Left renal pelvis (tissue), 4 donors: ENCODE results near the gene USP2. TPM values are rescaled to one million over a fixed set of nuclear protein-coding genes. Genes with fewer than 3 reads are reported as not detected.
"Not testable (repeated sequence)": the region's sequence is repeated elsewhere in the genome, so short reads cannot be mapped to it uniquely, and the experiment has no call there.

ENCODE experiments used
- DNase-seq, 4 donors: peaks; one replicate each; pipeline ENCODE4 v3.0.0-alpha.2; 2013; ENCODE audit warnings: low read depth in 4 of 4, low spot score in 3 of 4
- polyA plus RNA-seq, 4 donors: library from polyadenylated mRNA; unstranded; fragments of 120-200 nt; gene quantifications; one replicate each; pipeline ENCODE4 v1.2.1, GENCODE V29; 2013; ENCODE audit not compliant: insufficient read length in 4 of 4

Gene USP2
- polyA plus RNA-seq, 4 donors, result 1.7 to 15.9 (median 9.5) TPM

GRCh38 chr11:119415517-119415916 lies 34.0 kb upstream of the USP2 start:
- DNase-seq, result no peak

GRCh38 chr11:119414734-119415133 lies 33.2 kb upstream of the USP2 start:
- no peak for DNase-seq

GRCh38 chr11:119414321-119414720 lies 32.8 kb upstream of the USP2 start:
- no peak for DNase-seq

- DNase-seq, result no peak
These were observed 30.6 kb upstream of the USP2 start for GRCh38 chr11:119412072-119412471.

- no peak for DNase-seq
These were observed 29.0 kb upstream of the USP2 start for GRCh38 chr11:119410501-119410900.

- DNase-seq, result no peak
These were observed 28.2 kb upstream of the USP2 start for GRCh38 chr11:119409731-119410130.

GRCh38 chr11:119406005-119406404 lies 24.5 kb upstream of the USP2 start:
- DNase-seq, result no peak

GRCh38 chr11:119405448-119405847 lies 24.0 kb upstream of the USP2 start:
- DNase-seq, result not testable (repeated sequence)

- no peak for DNase-seq
These were observed 23.4 kb upstream of the USP2 start for GRCh38 chr11:119404872-119405271.

GRCh38 chr11:119403021-119403420 lies 21.5 kb upstream of the USP2 start:
- no peak for DNase-seq

- no peak for DNase-seq
These were observed 21.0 kb upstream of the USP2 start for GRCh38 chr11:119402470-119402869.

GRCh38 chr11:119400860-119401259 lies 19.4 kb upstream of the USP2 start:
- no peak for DNase-seq

GRCh38 chr11:119397740-119398139 lies 16.2 kb upstream of the USP2 start:
- DNase-seq, result no peak

- DNase-seq, result no peak
These were observed 15.3 kb upstream of the USP2 start for GRCh38 chr11:119396835-119397234.

- no peak for DNase-seq
These were observed 9.8 kb upstream of the USP2 start for GRCh38 chr11:119391275-119391674.

GRCh38 chr11:119389611-119390254 lies 8.2 kb upstream of the USP2 start:
- DNase-seq, result no peak

GRCh38 chr11:119388103-119388502 lies 6.6 kb upstream of the USP2 start:
- DNase-seq, result no peak

- no peak for DNase-seq
These were observed 2.8 kb upstream of the USP2 start for GRCh38 chr11:119384332-119384731.

GRCh38 chr11:119382513-119382912 lies 1.0 kb upstream of the USP2 start:
- DNase-seq, result not testable (repeated sequence)

- no peak for DNase-seq
These were observed 611 bp upstream of the USP2 start for GRCh38 chr11:119382101-119382500.

GRCh38 chr11:119380827-119381180 lies 686 bp downstream of the USP2 start:
- no peak for DNase-seq

- DNase-seq, result no peak
These were observed 1.2 kb downstream of the USP2 start for GRCh38 chr11:119380160-119380826.
